ENCODE measurements around the gene CR1L. TPM values are rescaled to one million over a fixed set of nuclear protein-coding genes. Genes with fewer than 3 reads are reported as not detected.

CR1L gene
- total RNA-seq, 1 experiment from 2014 or later: not detected

- H3K9ac ChIP-seq (ENCODE audit: low read length): peak overlapping the region; percentile 93
- H2AFZ ChIP-seq (ENCODE audit: low read length): peak overlapping the region; percentile 66
- H3K79me2 ChIP-seq (ENCODE audit: low read length): peaks cover 63% of the 10 kb centered on the region
- BruUV-seq (replicated peaks): TSS peak; percentile 51
- intact Hi-C loops (cut with micrococcal nuclease): loop anchor here (2.0 to 10.0 kb wide), 2 partner anchors 418 to 1632 kb away; no protein-coding TSS in a partner anchor
- peaks cover 15% of the 10 kb centered on the region for H3F3A ChIP-seq (ENCODE audit: low read length, unreplicated experiment)
- TF ChIP-seq EZH2phosphoT487 (IDR thresholded peaks at IDR 0.05; ENCODE audit: borderline replicate concordance, low read length) (no peak), CTCF (conservative IDR thresholded peaks at IDR 0.05; ENCODE audit: low read depth, low read length) (no peak), EZH2 (IDR thresholded peaks at IDR 0.05; ENCODE audit: low read length, unreplicated experiment) (no peak)
- CTCF ChIA-PET: no interaction called here
- peak overlapping the region; percentile 89 for H3K4me3 ChIP-seq (ENCODE audit: low read length)
- H3K9me2 ChIP-seq (replicated peaks; ENCODE audit: low read length): no peaks in the 10 kb centered on the region
- H3K36me3 ChIP-seq (ENCODE audit: low read depth, low read length): peaks cover 7% of the 10 kb centered on the region
- DNase-seq (peak; percentile 77), ATAC-seq (peak; percentile 40)
- H4K20me1 ChIP-seq (ENCODE audit: low read length): peaks cover 46% of the 10 kb centered on the region
- no peaks in the 10 kb centered on the region for H3K9me3 ChIP-seq (ENCODE audit: low read length)
- H3K27ac ChIP-seq (ENCODE audit: low read length): peak overlapping the region; percentile 89
- no peaks in the 10 kb centered on the region for H3K27me3 ChIP-seq (ENCODE audit: low read length)
- POLR2A ChIA-PET (ENCODE audit: unreplicated experiment): interaction anchor here (0.6 kb wide), 2 partner anchors 186 to 804 kb away, joined by 3 read pairs; no protein-coding TSS in a partner anchor
- peak overlapping the region; percentile 91 for H3K4me2 ChIP-seq (ENCODE audit: low read length)
- peaks cover 75% of the 10 kb centered on the region for H3K4me1 ChIP-seq (ENCODE audit: insufficient read depth, low read length)
Measured at GRCh38 chr1:207752456-207752998, 107.6 kb downstream of the CR1L start.

- Histone ChIP-seq H3K36me3 (ENCODE audit: low read depth, low read length) (peaks cover 17% of the 10 kb centered on the region), H3K4me2 (ENCODE audit: low read length) (peak overlapping the region; percentile 91), H4K20me1 (ENCODE audit: low read length) (peaks cover 57% of the 10 kb centered on the region), H3K9ac (ENCODE audit: low read length) (peak overlapping the region; percentile 93), H2AFZ (ENCODE audit: low read length) (no peak overlapping the region), H3F3A (ENCODE audit: low read length, unreplicated experiment) (peaks cover 15% of the 10 kb centered on the region), H3K4me3 (ENCODE audit: low read length) (peak overlapping the region; percentile 89), H3K27ac (ENCODE audit: low read length) (no peak overlapping the region), H3K27me3 (ENCODE audit: low read length) (no peaks in the 10 kb centered on the region), H3K9me3 (ENCODE audit: low read length) (no peaks in the 10 kb centered on the region), H3K4me1 (ENCODE audit: insufficient read depth, low read length) (peaks cover 67% of the 10 kb centered on the region), H3K9me2 (replicated peaks; ENCODE audit: low read length) (no peaks in the 10 kb centered on the region), H3K79me2 (ENCODE audit: low read length) (peaks cover 74% of the 10 kb centered on the region)
- no TSS peak for BruUV-seq (replicated peaks)
- no peak for ATAC-seq
- no peak for DNase-seq
- intact Hi-C loops (cut with micrococcal nuclease): loop anchor here (2.0 to 10.0 kb wide), 2 partner anchors 419 to 1633 kb away; no protein-coding TSS in a partner anchor
- TF ChIP-seq CTCF (conservative IDR thresholded peaks at IDR 0.05; ENCODE audit: low read depth, low read length) (no peak), EZH2 (IDR thresholded peaks at IDR 0.05; ENCODE audit: low read length, unreplicated experiment) (no peak), EZH2phosphoT487 (IDR thresholded peaks at IDR 0.05; ENCODE audit: borderline replicate concordance, low read length) (no peak)
- CTCF ChIA-PET: interaction anchor here (0.6 kb wide), 1 partner anchor 88 kb away, joined by 5 read pairs; no protein-coding TSS in a partner anchor
- POLR2A ChIA-PET (ENCODE audit: unreplicated experiment): no interaction called here
Measured at GRCh38 chr1:207753611-207754010, 108.7 kb downstream of the CR1L start.

GRCh38 chr1:207754011-207754410 is 109.1 kb downstream of the CR1L start:
- peak overlapping the region; percentile 91 for H3K4me2 ChIP-seq (ENCODE audit: low read length)
- intact Hi-C loops (cut with micrococcal nuclease): loop anchor here (10.0 kb wide), 1 partner anchor 419 kb away; no protein-coding TSS in a partner anchor
- H3K9ac ChIP-seq (ENCODE audit: low read length): peak overlapping the region; percentile 93
- no peak for ATAC-seq
- H2AFZ ChIP-seq (ENCODE audit: low read length): no peak overlapping the region
- BruUV-seq (replicated peaks): no TSS peak
- H3K4me1 ChIP-seq (ENCODE audit: insufficient read depth, low read length): peaks cover 63% of the 10 kb centered on the region
- H3K9me2 ChIP-seq (replicated peaks; ENCODE audit: low read length): no peaks in the 10 kb centered on the region
- no peak for TF ChIP-seq EZH2 (IDR thresholded peaks at IDR 0.05; ENCODE audit: low read length, unreplicated experiment)
- no peak for TF ChIP-seq CTCF (conservative IDR thresholded peaks at IDR 0.05; ENCODE audit: low read depth, low read length)
- no peak for TF ChIP-seq EZH2phosphoT487 (IDR thresholded peaks at IDR 0.05; ENCODE audit: borderline replicate concordance, low read length)
- peaks cover 21% of the 10 kb centered on the region for H3K36me3 ChIP-seq (ENCODE audit: low read depth, low read length)
- POLR2A ChIA-PET (ENCODE audit: unreplicated experiment): no interaction called here
- no peaks in the 10 kb centered on the region for H3K9me3 ChIP-seq (ENCODE audit: low read length)
- H3K4me3 ChIP-seq (ENCODE audit: low read length): peak overlapping the region; percentile 89
- no peaks in the 10 kb centered on the region for H3K27me3 ChIP-seq (ENCODE audit: low read length)
- no peak for DNase-seq
- CTCF ChIA-PET: interaction anchor here (0.6 kb wide), 1 partner anchor 88 kb away, joined by 5 read pairs; no protein-coding TSS in a partner anchor
- peaks cover 60% of the 10 kb centered on the region for H4K20me1 ChIP-seq (ENCODE audit: low read length)
- peaks cover 78% of the 10 kb centered on the region for H3K79me2 ChIP-seq (ENCODE audit: low read length)
- no peak overlapping the region for H3K27ac ChIP-seq (ENCODE audit: low read length)
- H3F3A ChIP-seq (ENCODE audit: low read length, unreplicated experiment): peaks cover 15% of the 10 kb centered on the region

Measured in PC-3 (cell line).